Left renal cortex interstitium (tissue), 4 donors: ENCODE results near the gene ZNF829. TPM values are rescaled to one million over a fixed set of nuclear protein-coding genes. Genes with fewer than 3 reads are reported as not detected.

Source experiments
- polyA plus RNA-seq, 4 donors: library from polyadenylated mRNA; unstranded; fragments of 120-200 nt; gene quantifications; one replicate each; pipeline ENCODE4 v1.2.1, GENCODE V29; 2013; ENCODE audit not compliant: insufficient read length in 4 of 4

ZNF829 gene
- polyA plus RNA-seq, 4 donors: 6.5 to 8.2 (median 7.0) TPM

Other genes with a start within 250 kb of the ZNF829 start
- gene ZNF461, start 249.5 kb downstream of the ZNF829 start, polyA plus RNA-seq: 10 to 100 TPM in 3 of 4 donors, 1 to 10 TPM in 1; 9.2 to 16.4 (median 12.5) TPM
- gene ZNF567, start 228.7 kb downstream of the ZNF829 start, polyA plus RNA-seq: 10 to 100 TPM; 11.8 to 14.4 (median 13.3) TPM
- 1 to 10 TPM; 2.3 to 4.0 (median 3.5) TPM for gene ZNF850, start 143.5 kb downstream of the ZNF829 start, polyA plus RNA-seq
- gene ZNF790, start 77.9 kb downstream of the ZNF829 start, polyA plus RNA-seq: 10 to 100 TPM in 3 of 4 donors, 1 to 10 TPM in 1; 9.5 to 14.5 (median 12.1) TPM
- 10 to 100 TPM; 10.7 to 19.3 (median 14.6) TPM for gene ZNF345, start 65.4 kb downstream of the ZNF829 start, polyA plus RNA-seq
- gene ZNF568, start within 50 bp of the ZNF829 start, polyA plus RNA-seq: 10 to 100 TPM; 20.6 to 29.4 (median 24.8) TPM
- gene ZNF420, start 162.1 kb upstream of the ZNF829 start, polyA plus RNA-seq: 10 to 100 TPM; 17.9 to 24.8 (median 20.3) TPM